ENCODE data around the gene CHIT1.

The CHIT1 gene

DNA sequence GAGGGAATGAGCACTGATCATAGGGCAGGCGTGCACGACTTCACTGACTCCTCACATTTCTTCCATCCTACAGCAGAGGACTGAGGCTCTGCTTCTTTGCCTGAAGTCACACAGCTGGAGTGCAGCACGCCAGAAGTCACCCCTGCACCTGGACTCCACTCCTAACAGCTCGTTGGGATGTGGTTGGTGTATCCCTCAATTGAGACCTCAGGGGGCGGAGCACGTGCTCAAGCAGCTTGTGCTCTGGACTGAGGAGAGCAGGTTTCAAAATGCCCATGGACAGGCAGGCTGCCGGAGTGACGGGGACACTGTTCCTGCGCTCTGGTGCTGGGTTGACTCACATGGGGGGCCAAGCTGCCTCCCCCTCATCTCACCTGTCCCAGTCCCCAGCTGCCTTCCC, 13.9 kb downstream of the CHIT1 start:
- H2AFZ ChIP-seq (ENCODE audit: low read length): no peak overlapping the region
- H3K9ac ChIP-seq (ENCODE audit: low read length): no peak overlapping the region

GRCh38 chr1:203214871-203215270, 14.6 kb downstream of the CHIT1 start:
- no peak overlapping the region for H3K4me2 ChIP-seq (ENCODE audit: low read depth, low read length)
- no peak for DNase-seq
- H3K9me2 ChIP-seq (replicated peaks; ENCODE audit: insufficient read depth, low read length): no peaks in the 10 kb centered on the region
- no peaks in the 10 kb centered on the region for H3K79me2 ChIP-seq (ENCODE audit: low read length)
- no peak overlapping the region for H3K27ac ChIP-seq (ENCODE audit: low read length)
- H3K4me3 ChIP-seq (ENCODE audit: low read length): no peak overlapping the region
- no peak overlapping the region for H2AFZ ChIP-seq (ENCODE audit: low read length)
- no peaks in the 10 kb centered on the region for H3F3A ChIP-seq (ENCODE audit: insufficient read depth, low read length)
- TF ChIP-seq EZH2 (optimal IDR thresholded peaks at IDR 0.05; ENCODE audit: low read depth, low read length) (no peak), CTCF (IDR thresholded peaks at IDR 0.05; ENCODE audit: low read length) (no peak), EZH2phosphoT487 (IDR thresholded peaks at IDR 0.05; ENCODE audit: low read length) (no peak)
- H3K9me3 ChIP-seq (replicated peaks; ENCODE audit: insufficient read depth, low read length): no peaks in the 10 kb centered on the region
- no peaks in the 10 kb centered on the region for H3K27me3 ChIP-seq (replicated peaks; ENCODE audit: insufficient read depth, low read length)
- no peaks in the 10 kb centered on the region for H3K36me3 ChIP-seq (replicated peaks; ENCODE audit: insufficient read depth, low read length)
- no peaks in the 10 kb centered on the region for H4K20me1 ChIP-seq (ENCODE audit: insufficient read depth, low read length)
- H3K4me1 ChIP-seq (ENCODE audit: low read length): no peaks in the 10 kb centered on the region
- H3K9ac ChIP-seq (ENCODE audit: low read length): no peak overlapping the region

More for the DNA sequence above, 13.9 kb downstream of the CHIT1 start:
- no peak overlapping the region for H3K4me3 ChIP-seq (ENCODE audit: low read length)
- no peaks in the 10 kb centered on the region for H3F3A ChIP-seq (ENCODE audit: insufficient read depth, low read length)
- no peaks in the 10 kb centered on the region for H3K9me3 ChIP-seq (replicated peaks; ENCODE audit: insufficient read depth, low read length)
- no peak for DNase-seq
- H3K27ac ChIP-seq (ENCODE audit: low read length): no peak overlapping the region
- no peak overlapping the region for H3K4me2 ChIP-seq (ENCODE audit: low read depth, low read length)
- H3K9me2 ChIP-seq (replicated peaks; ENCODE audit: insufficient read depth, low read length): no peaks in the 10 kb centered on the region
- no peaks in the 10 kb centered on the region for H3K79me2 ChIP-seq (ENCODE audit: low read length)
- no peaks in the 10 kb centered on the region for H4K20me1 ChIP-seq (ENCODE audit: insufficient read depth, low read length)
- H3K36me3 ChIP-seq (replicated peaks; ENCODE audit: insufficient read depth, low read length): no peaks in the 10 kb centered on the region
- H3K27me3 ChIP-seq (replicated peaks; ENCODE audit: insufficient read depth, low read length): no peaks in the 10 kb centered on the region
- TF ChIP-seq EZH2phosphoT487 (IDR thresholded peaks at IDR 0.05; ENCODE audit: low read length): no peak
- TF ChIP-seq CTCF (IDR thresholded peaks at IDR 0.05; ENCODE audit: low read length): no peak
- TF ChIP-seq EZH2 (optimal IDR thresholded peaks at IDR 0.05; ENCODE audit: low read depth, low read length): no peak
- H3K4me1 ChIP-seq (ENCODE audit: low read length): no peaks in the 10 kb centered on the region

GRCh38 chr1:203213126-203213525, 16.3 kb downstream of the CHIT1 start:
- Histone ChIP-seq H4K20me1 (ENCODE audit: insufficient read depth, low read length) (no peaks in the 10 kb centered on the region), H3K9ac (ENCODE audit: low read length) (no peak overlapping the region), H3F3A (ENCODE audit: insufficient read depth, low read length) (no peaks in the 10 kb centered on the region), H2AFZ (ENCODE audit: low read length) (no peak overlapping the region), H3K9me2 (replicated peaks; ENCODE audit: insufficient read depth, low read length) (no peaks in the 10 kb centered on the region), H3K27ac (ENCODE audit: low read length) (no peak overlapping the region), H3K79me2 (ENCODE audit: low read length) (no peaks in the 10 kb centered on the region), H3K4me2 (ENCODE audit: low read depth, low read length) (no peak overlapping the region), H3K27me3 (replicated peaks; ENCODE audit: insufficient read depth, low read length) (no peaks in the 10 kb centered on the region), H3K9me3 (replicated peaks; ENCODE audit: insufficient read depth, low read length) (no peaks in the 10 kb centered on the region), H3K4me3 (ENCODE audit: low read length) (no peak overlapping the region), H3K36me3 (replicated peaks; ENCODE audit: insufficient read depth, low read length) (no peaks in the 10 kb centered on the region), H3K4me1 (ENCODE audit: low read length) (no peaks in the 10 kb centered on the region)
- TF ChIP-seq EZH2phosphoT487 (IDR thresholded peaks at IDR 0.05; ENCODE audit: low read length): no peak
- no peak for TF ChIP-seq CTCF (IDR thresholded peaks at IDR 0.05; ENCODE audit: low read length)
- no peak for TF ChIP-seq EZH2 (optimal IDR thresholded peaks at IDR 0.05; ENCODE audit: low read depth, low read length)
- DNase-seq: no peak

Data from MM.1S (cell line).